HepG2 (cell line): ENCODE measurements around the gene TMEM74B. TPM values are rescaled to one million over a fixed set of nuclear protein-coding genes. Genes with fewer than 3 reads are reported as not detected.

Experiments used
- ATAC-seq: fragments of 200-7000 bp; cut with Tn5 transposase; 3 replicates; pipeline ENCODE4 v1.9.1; 2020; ENCODE audit warnings: mild to moderate bottlenecking, moderate library complexity
- BruUV-seq: library from RNA; stranded (reverse); fragments of 400-500 nt; replicated peaks from 2 replicates; lab custom pipeline; 2021; lab: Mats Ljungman, UMichigan
- CTCF ChIA-PET: fragments of 300-600 bp; formaldehyde crosslinking; extraction: SDS; loops from one replicate; lab custom pipeline; 2021; ENCODE audit warnings: low total read pairs, inconsistent platforms, low intra/inter-chr PET ratio; lab: Yijun Ruan, JAX
- POLR2A ChIA-PET: fragments of 350-600 bp; sonication (Branson Sonifier 250); formaldehyde crosslinking; loops from one replicate; lab custom pipeline; 2020; ENCODE audit warnings: antibody characterized with exemption, inconsistent platforms; lab: Yijun Ruan, JAX
- DNase-seq: peaks from one replicate; pipeline ENCODE4 v3.0.0-alpha.2; 2015; ENCODE audit warnings: low spot score
- FAIRE-seq: peaks from 3 replicates; lab custom pipeline; 2011; peaks lifted over from hg19 to GRCh38; lab: Jason Lieb, UNC
- H2AFZ ChIP-seq: one replicate; pipeline ENCODE4 v1.6.1; 2011; ENCODE audit warnings: low read length, inconsistent platforms
- H3K27ac ChIP-seq: fragments of 300-600 bp; 3 replicates; pipeline ENCODE4 v1.8.0; 2011; ENCODE audit warnings: mixed run types, mild to moderate bottlenecking, mixed read lengths, low read length, inconsistent platforms; ENCODE audit not compliant: insufficient read depth; ENCODE audit errors: extremely low read length
- H3K27me3 ChIP-seq, 2 experiments: fragments of 200-600 bp in 1 of 2; 2 replicates in 1 of 2; 3 replicates in 1 of 2; pipeline versions ENCODE4 v1.6.0 to v1.8.0; 2011; ENCODE audit warnings: low read length in 2 of 2, mild to moderate bottlenecking in 2 of 2, moderate library complexity in 2 of 2, inconsistent platforms in 1 of 2; ENCODE audit not compliant: insufficient read depth in 2 of 2, control insufficient read depth in 1 of 2
- H3K36me3 ChIP-seq, 2 experiments: fragments of 200-600 bp in 1 of 2; replicated peaks in 1 of 2; 2 replicates in 1 of 2; 3 replicates in 1 of 2; pipeline versions ENCODE4 v1.5.1 to v1.8.0; 2011; ENCODE audit warnings: low read length in 2 of 2, inconsistent platforms in 1 of 2; ENCODE audit not compliant: insufficient read depth in 2 of 2, control insufficient read depth in 1 of 2
- H3K4me1 ChIP-seq: 2 replicates; pipeline ENCODE4 v1.5.1; 2012; ENCODE audit warnings: low read length, inconsistent platforms; ENCODE audit not compliant: insufficient read depth
- H3K4me2 ChIP-seq: 2 replicates; pipeline ENCODE4 v1.6.0; 2011; ENCODE audit warnings: low read depth, low read length, inconsistent platforms
- H3K4me3 ChIP-seq, 3 experiments: fragments of 200-600 bp in 1 of 3; sonication (generic), shearing (Covaris generic) in 1 of 3; replicated peaks in 1 of 3; 2 replicates each; pipeline ENCODE4 v1.5.1; 2011 to 2016; ENCODE audit warnings: low read length in 3 of 3, inconsistent platforms in 2 of 3, low read depth in 2 of 3, mild to moderate bottlenecking in 2 of 3, control low read depth in 1 of 3, mixed read lengths in 1 of 3; ENCODE audit not compliant: insufficient read depth in 1 of 3
- H3K79me2 ChIP-seq: one replicate; pipeline ENCODE4 v1.6.1; 2011; ENCODE audit warnings: low read length, inconsistent platforms; ENCODE audit not compliant: insufficient read depth
- H3K9ac ChIP-seq: 2 replicates; pipeline ENCODE4 v1.6.0; 2011; ENCODE audit warnings: mild to moderate bottlenecking, low read depth, low read length, inconsistent platforms; ENCODE audit not compliant: insufficient read depth
- H3K9me3 ChIP-seq: 2 replicates; pipeline ENCODE4 v1.5.1; 2012; ENCODE audit warnings: mild to moderate bottlenecking, low read length
- H4K20me1 ChIP-seq: 2 replicates; pipeline ENCODE4 v1.6.0; 2011; ENCODE audit warnings: inconsistent platforms, mild to moderate bottlenecking, low read length, moderate library complexity; ENCODE audit not compliant: insufficient read depth
- DPF2 ChIP-seq: sonication (generic); formaldehyde crosslinking; IDR thresholded peaks from 2 replicates; pipeline ENCODE4 v1.4.0; 2020; ENCODE audit warnings: mild to moderate bottlenecking, low read depth, missing genetic modification reagents, borderline replicate concordance
- GTF3A ChIP-seq: sonication (generic); formaldehyde crosslinking; conservative IDR thresholded peaks from 2 replicates; pipeline ENCODE4 v1.4.0; 2020; ENCODE audit warnings: mild to moderate bottlenecking, missing genetic modification reagents
- MAF1 ChIP-seq: sonication (generic); formaldehyde crosslinking; IDR thresholded peaks from 2 replicates; pipeline ENCODE4 v1.5.0; 2020; ENCODE audit warnings: missing genetic modification reagents, borderline replicate concordance
- SRSF4 ChIP-seq: fragments of 200-400 bp; formaldehyde crosslinking; IDR thresholded peaks from one replicate; pipeline ENCODE4 v1.6.1; 2018; ENCODE audit warnings: mild to moderate bottlenecking, low read depth, low read length, moderate library complexity; ENCODE audit not compliant: poor library complexity, severe bottlenecking
- ZNF224 ChIP-seq: sonication (generic); formaldehyde crosslinking; IDR thresholded peaks from 2 replicates; pipeline ENCODE4 v1.5.0; 2020; ENCODE audit warnings: mild to moderate bottlenecking, missing genetic modification reagents
- ZNF382 ChIP-seq: sonication (generic); formaldehyde crosslinking; IDR thresholded peaks from 2 replicates; pipeline ENCODE4 v1.5.0; 2020; ENCODE audit warnings: missing genetic modification reagents, mild to moderate bottlenecking, borderline replicate concordance
- ZNF557 ChIP-seq: sonication (generic); formaldehyde crosslinking; IDR thresholded peaks from 2 replicates; pipeline ENCODE4 v1.4.0; 2020; ENCODE audit warnings: missing genetic modification reagents
- ZNF563 ChIP-seq: sonication (generic); formaldehyde crosslinking; IDR thresholded peaks from 2 replicates; pipeline ENCODE4 v1.8.0; 2022; ENCODE audit warnings: mild to moderate bottlenecking, moderate library complexity, missing genetic modification reagents
- ZNF678 ChIP-seq: sonication (generic); formaldehyde crosslinking; IDR thresholded peaks from 2 replicates; pipeline ENCODE4 v1.4.0; 2020; ENCODE audit warnings: mild to moderate bottlenecking, missing genetic modification reagents
- WGBS: methylation state at CpG from one replicate; pipeline ENCODE4 v1.1.6; 2017; ENCODE audit warnings: low lambda C conversion rate; 5-methylcytosine and 5-hydroxymethylcytosine counted together
- in situ Hi-C: cut with HindIII; loops from 2 replicates; pipeline ENCODE4 v1.10.0; 2017; ENCODE audit warnings: low pct_unique_long_range_greater_than_20kb; ENCODE audit not compliant: extremely low pct_ligation_motif_present
- intact Hi-C: fragments of 100-400 bp; cut with micrococcal nuclease; formaldehyde crosslinking; loops from one replicate; pipeline ENCODE4 v1.10.0; 2022; ENCODE audit not compliant: unreplicated experiment
- polyA plus RNA-seq, 8 experiments: library from polyadenylated mRNA; depleted of rRNA in 3 of 8; stranded (reverse) in 7 of 8; unstranded in 1 of 8; fragments of >200 nt; fragmentation: Illumina TruSeq in 4 of 8; extraction: Trizol in 4 of 8; gene quantifications; 2 replicates each; pipeline versions ENCODE4 v1.2.1 to v1.2.3, GENCODE V29; 2011 to 2016; ENCODE audit warnings: low read depth in 4 of 8, missing spikeins in 1 of 8, mixed read lengths in 1 of 8; ENCODE audit not compliant: insufficient read depth in 1 of 8
- total RNA-seq, 5 experiments: library from RNA; depleted of rRNA; stranded (reverse); fragments of >200 nt; fragmentation: Illumina TruSeq; extraction: Trizol; gene quantifications; 2 replicates each; pipeline ENCODE4 v1.2.3, GENCODE V29; 2016; ENCODE audit warnings: low read depth in 1 of 5
- TF ChIP-seq, protein P1 (sequence below): IDR thresholded peaks from 2 replicates; pipeline ENCODE4 v1.6.1; 2018; ENCODE audit warnings: missing genetic modification reagents, mild to moderate bottlenecking, missing compliant biosample characterization
- TF ChIP-seq, protein P2 (sequence below): sonication (generic); formaldehyde crosslinking; conservative IDR thresholded peaks from 2 replicates; pipeline ENCODE4 v1.8.1; 2023; ENCODE audit warnings: missing genetic modification reagents
- TF ChIP-seq, protein P3 (sequence below): sonication (generic); formaldehyde crosslinking; IDR thresholded peaks from 2 replicates; pipeline ENCODE4 v1.5.1; 2020; ENCODE audit warnings: missing genetic modification reagents, mild to moderate bottlenecking, borderline replicate concordance

Gene TMEM74B
- total and polyA plus RNA-seq, 2 of the 13 experiments (the other 11 are each of a cell fraction or from before 2014, with no cell fraction given) = 4.7 to 18.4 TPM

DNA sequence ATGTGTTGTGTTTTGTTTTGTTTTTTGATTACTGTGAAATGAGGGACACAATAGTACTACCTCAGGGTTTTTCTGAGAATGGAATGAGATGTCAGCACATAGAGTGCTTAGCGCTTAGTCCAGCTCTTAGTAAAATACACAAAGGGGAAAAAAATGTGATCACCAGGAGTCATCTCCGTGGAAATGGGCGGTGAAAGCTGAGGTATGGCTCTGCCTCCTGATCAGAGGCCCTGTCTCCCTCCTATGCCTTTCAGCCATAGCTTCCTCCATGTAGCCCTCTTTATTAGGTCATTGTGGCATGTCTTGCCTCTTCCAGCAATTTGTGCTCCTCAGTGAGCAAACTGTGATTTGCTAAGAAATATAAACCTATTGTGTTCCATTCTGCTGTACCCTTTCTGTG, 53.4 kb downstream of the TMEM74B start:
- in situ Hi-C loops = no loop called here
- H3K27me3 ChIP-seq = no peaks in the 10 kb centered on the region
- no peak for DNase-seq
- H2AFZ ChIP-seq = no peak overlapping the region
- WGBS = 95% methylated on average over 3 of the region's 3 CpGs
- H3K4me2 ChIP-seq = no peak overlapping the region
- peaks cover 15% of the 10 kb centered on the region; the same call in 1 of the 2 replicates for H3K9me3 ChIP-seq
- intact Hi-C loops = no loop called here
- peaks cover 53 to 91% of the 10 kb centered on the region in 2 experiments for H3K36me3 ChIP-seq
- H3K9ac ChIP-seq = no peak overlapping the region
- no peak overlapping the region for H3K27ac ChIP-seq
- POLR2A ChIA-PET = no interaction called here
- FAIRE-seq = no peak
- CTCF ChIA-PET = no interaction called here
- BruUV-seq = no TSS peak
- H3K79me2 ChIP-seq = peaks cover 31% of the 10 kb centered on the region
- TF ChIP-seq, protein P1, sequence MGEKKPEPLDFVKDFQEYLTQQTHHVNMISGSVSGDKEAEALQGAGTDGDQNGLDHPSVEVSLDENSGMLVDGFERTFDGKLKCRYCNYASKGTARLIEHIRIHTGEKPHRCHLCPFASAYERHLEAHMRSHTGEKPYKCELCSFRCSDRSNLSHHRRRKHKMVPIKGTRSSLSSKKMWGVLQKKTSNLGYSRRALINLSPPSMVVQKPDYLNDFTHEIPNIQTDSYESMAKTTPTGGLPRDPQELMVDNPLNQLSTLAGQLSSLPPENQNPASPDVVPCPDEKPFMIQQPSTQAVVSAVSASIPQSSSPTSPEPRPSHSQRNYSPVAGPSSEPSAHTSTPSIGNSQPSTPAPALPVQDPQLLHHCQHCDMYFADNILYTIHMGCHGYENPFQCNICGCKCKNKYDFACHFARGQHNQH (CRISPR knock-in tag) = no peak
- TF ChIP-seq ZNF557 (no peak), DPF2 (CRISPR knock-in tag) (no peak)
- ATAC-seq = no peak
- no peaks in the 10 kb centered on the region for H4K20me1 ChIP-seq
- no peak overlapping the region for H3K4me3 ChIP-seq
- H3K4me1 ChIP-seq = no peaks in the 10 kb centered on the region

DNA sequence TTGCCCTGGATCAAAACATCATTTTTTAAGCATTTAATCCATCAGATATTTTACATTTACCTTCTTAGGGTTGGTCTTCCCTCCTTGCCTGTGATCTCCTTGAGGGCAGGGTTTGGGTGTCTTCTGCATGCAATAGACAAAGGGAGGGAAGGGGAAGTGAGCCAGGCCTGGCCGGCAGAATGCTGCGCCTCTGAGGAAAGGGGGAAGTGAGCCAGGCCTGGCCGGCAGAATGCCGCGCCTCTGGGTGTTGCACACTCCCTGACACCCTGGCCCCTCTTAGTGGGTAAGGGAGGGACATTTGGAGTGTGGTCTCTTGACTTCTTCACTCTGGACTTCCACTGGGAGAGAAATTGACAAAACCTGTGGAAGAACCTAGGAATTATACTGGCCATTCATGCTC, 53.9 kb downstream of the TMEM74B start:
- FAIRE-seq (no peak), ATAC-seq (no peak), DNase-seq (no peak)
- BruUV-seq = no TSS peak
- no peak overlapping the region for H3K9ac ChIP-seq
- in situ Hi-C loops = no loop called here
- no peaks in the 10 kb centered on the region for H4K20me1 ChIP-seq
- no peaks in the 10 kb centered on the region for H3K27me3 ChIP-seq
- peaks cover 35% of the 10 kb centered on the region for H3K79me2 ChIP-seq
- peaks cover 53 to 91% of the 10 kb centered on the region in 2 experiments for H3K36me3 ChIP-seq
- intact Hi-C loops = no loop called here
- no peak overlapping the region for H3K4me3 ChIP-seq
- H3K9me3 ChIP-seq = peaks cover 15% of the 10 kb centered on the region; the same call in 1 of the 2 replicates
- H3K4me2 ChIP-seq = no peak overlapping the region
- 96% methylated on average over 5 of the region's 5 CpGs for WGBS
- TF ChIP-seq, protein P2, sequence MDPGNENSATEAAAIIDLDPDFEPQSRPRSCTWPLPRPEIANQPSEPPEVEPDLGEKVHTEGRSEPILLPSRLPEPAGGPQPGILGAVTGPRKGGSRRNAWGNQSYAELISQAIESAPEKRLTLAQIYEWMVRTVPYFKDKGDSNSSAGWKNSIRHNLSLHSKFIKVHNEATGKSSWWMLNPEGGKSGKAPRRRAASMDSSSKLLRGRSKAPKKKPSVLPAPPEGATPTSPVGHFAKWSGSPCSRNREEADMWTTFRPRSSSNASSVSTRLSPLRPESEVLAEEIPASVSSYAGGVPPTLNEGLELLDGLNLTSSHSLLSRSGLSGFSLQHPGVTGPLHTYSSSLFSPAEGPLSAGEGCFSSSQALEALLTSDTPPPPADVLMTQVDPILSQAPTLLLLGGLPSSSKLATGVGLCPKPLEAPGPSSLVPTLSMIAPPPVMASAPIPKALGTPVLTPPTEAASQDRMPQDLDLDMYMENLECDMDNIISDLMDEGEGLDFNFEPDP (CRISPR knock-in tag) = no peak
- no peak for TF ChIP-seq ZNF224 (CRISPR knock-in tag)
- no peak for TF ChIP-seq ZNF678 (CRISPR knock-in tag)
- no peak for TF ChIP-seq ZNF382 (CRISPR knock-in tag)
- no peak for TF ChIP-seq MAF1 (CRISPR knock-in tag)
- no peak for TF ChIP-seq ZNF563 (CRISPR knock-in tag)
- TF ChIP-seq, protein P3, sequence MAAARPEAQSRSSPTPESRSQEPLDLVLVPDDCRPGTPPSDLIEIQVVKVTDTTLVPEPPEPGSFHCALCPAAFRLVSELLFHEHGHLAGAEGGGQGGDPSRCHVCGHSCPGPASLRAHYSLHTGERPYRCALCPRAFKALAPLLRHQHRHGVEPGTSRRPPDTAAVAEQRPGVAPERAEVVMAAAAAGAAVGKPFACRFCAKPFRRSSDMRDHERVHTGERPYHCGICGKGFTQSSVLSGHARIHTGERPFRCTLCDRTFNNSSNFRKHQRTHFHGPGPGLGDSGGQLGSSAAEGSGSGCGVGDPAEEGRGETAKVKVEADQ (CRISPR knock-in tag) = no peak
- no peak for TF ChIP-seq SRSF4
- TF ChIP-seq GTF3A (CRISPR knock-in tag) = no peak
- POLR2A ChIA-PET = no interaction called here
- no peaks in the 10 kb centered on the region for H3K4me1 ChIP-seq
- CTCF ChIA-PET = no interaction called here
- H2AFZ ChIP-seq = no peak overlapping the region
- no peak overlapping the region for H3K27ac ChIP-seq
